ENCODE data around the gene CHTF18. TPM values are rescaled to one million over a fixed set of nuclear protein-coding genes. Genes with fewer than 3 reads are reported as not detected.

CHTF18 gene
- total RNA-seq, 4 donors from 2014 or later = under 0.01 to 895 (median 31.1) TPM

DNA sequence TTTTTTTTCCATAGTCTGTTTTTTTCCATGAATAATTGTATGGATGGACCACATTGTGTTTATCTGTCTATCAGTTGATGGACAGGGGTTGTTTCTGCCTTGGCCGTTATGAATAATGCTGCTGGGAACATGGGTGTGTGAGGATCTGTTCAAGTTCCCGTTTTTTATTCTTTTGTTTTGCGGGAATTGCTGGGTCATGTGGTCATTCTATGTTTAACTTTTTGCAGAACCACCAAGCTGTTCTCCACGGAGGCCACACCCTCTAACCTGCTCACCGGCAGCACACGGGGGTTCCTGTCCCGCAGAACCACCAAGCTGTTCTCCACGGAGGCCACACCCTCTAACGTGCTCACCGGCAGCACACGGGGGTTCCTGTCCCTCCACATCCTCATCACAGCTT, 33.8 kb upstream of the CHTF18 start:
- DNase-seq = no peak
- TF ChIP-seq POLR2A (IDR thresholded peaks at IDR 0.05) = no peak
- no peak for TF ChIP-seq CTCF (IDR thresholded peaks at IDR 0.05)
- H3K4me1 ChIP-seq = no peaks in the 10 kb centered on the region
- no peak overlapping the region for H3K4me3 ChIP-seq
- no peaks in the 10 kb centered on the region for H3K27me3 ChIP-seq
- H3K27ac ChIP-seq = no peak overlapping the region
- H3K9me3 ChIP-seq = no peaks in the 10 kb centered on the region
- intact Hi-C loops (cut with DNase I; ENCODE audit: low total_unique reads) = no loop called here
- no peaks in the 10 kb centered on the region for H3K36me3 ChIP-seq

GRCh38 chr16:756428-756827, 32.0 kb upstream of the CHTF18 start:
- intact Hi-C loops (cut with DNase I; ENCODE audit: low total_unique reads) = no loop called here
- Histone ChIP-seq H3K4me3 (no peak overlapping the region), H3K27ac (no peak overlapping the region), H3K9me3 (no peaks in the 10 kb centered on the region), H3K36me3 (no peaks in the 10 kb centered on the region), H3K4me1 (peaks cover 0 to 6% of the 10 kb centered on the region in 2 donors), H3K27me3 (no peaks in the 10 kb centered on the region)
- DNase-seq = no peak
- TF ChIP-seq POLR2A (IDR thresholded peaks at IDR 0.05) = no peak
- TF ChIP-seq CTCF (IDR thresholded peaks at IDR 0.05) = no peak

GRCh38 chr16:759110-759910, 29.1 kb upstream of the CHTF18 start:
- Histone ChIP-seq H3K9me3 (no peaks in the 10 kb centered on the region), H3K36me3 (no peaks in the 10 kb centered on the region), H3K4me1 (peaks cover 0 to 6% of the 10 kb centered on the region in 2 donors), H3K27me3 (no peaks in the 10 kb centered on the region), H3K27ac (peak overlapping the region in 1 of 2 donors; percentile 53), H3K4me3 (no peak overlapping the region)
- DNase-seq = no peak
- TF ChIP-seq CTCF (IDR thresholded peaks at IDR 0.05) = no peak
- TF ChIP-seq POLR2A (IDR thresholded peaks at IDR 0.05) = no peak
- intact Hi-C loops (cut with DNase I; ENCODE audit: low total_unique reads) = no loop called here

DNA sequence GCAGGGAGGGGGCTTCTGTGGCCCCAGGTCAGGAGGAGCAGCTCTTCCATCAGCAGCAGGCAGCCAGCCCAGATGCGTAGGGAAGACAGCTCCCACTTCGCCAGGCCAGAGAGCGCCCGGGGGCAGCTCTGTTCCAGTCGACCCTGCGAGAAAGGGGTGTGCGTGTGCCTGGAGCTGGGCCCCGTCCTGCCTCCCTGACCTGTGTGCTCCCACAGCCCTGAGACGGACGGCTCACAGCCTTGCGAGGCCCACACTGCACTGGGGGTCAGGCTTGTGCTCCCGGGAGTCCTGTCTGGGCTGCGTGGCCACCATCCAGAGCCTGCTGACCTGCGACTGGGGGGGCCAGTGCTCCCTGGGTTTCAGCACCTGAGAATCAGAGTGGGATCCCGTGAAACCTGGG, 28.4 kb upstream of the CHTF18 start:
- intact Hi-C loops (cut with DNase I; ENCODE audit: low total_unique reads) = no loop called here

More for the DNA sequence above, 28.4 kb upstream of the CHTF18 start:
- TF ChIP-seq POLR2A (IDR thresholded peaks at IDR 0.05) (no peak), CTCF (IDR thresholded peaks at IDR 0.05) (no peak)
- Histone ChIP-seq H3K27me3 (no peaks in the 10 kb centered on the region), H3K9me3 (no peaks in the 10 kb centered on the region), H3K4me1 (peaks cover 0 to 6% of the 10 kb centered on the region in 2 donors), H3K36me3 (no peaks in the 10 kb centered on the region), H3K27ac (peak overlapping the region in 1 of 2 donors; percentile 53), H3K4me3 (no peak overlapping the region)
- DNase-seq = no peak
